GM19438 (cell line): ENCODE results near the gene H2BK1.
A peak's percentile ranks its signal among the peaks of the same experiment; 100 is the strongest.

Source experiments
- ATAC-seq: cut with Tn5 transposase; IDR thresholded peaks from one replicate; pipeline ENCODE4 v1.9.1; 2021; ENCODE audit warnings: low read depth; ENCODE audit not compliant: unreplicated experiment

The H2BK1 gene

GRCh38 chr7:151232917-151233701, 22.8 kb upstream of the H2BK1 start:
- ATAC-seq, result peak; percentile 33

- ATAC-seq, result peak; percentile 94
These were observed 22.0 kb upstream of the H2BK1 start, which contains the start of gene CHPF2 for GRCh38 chr7:151232091-151232916. TSS of gene CHPF2 (plus strand) at chr7:151232483. CDS start at chr7:151234012, 1,529 bp downstream.

GRCh38 chr7:151231080-151231479, 20.8 kb upstream of the H2BK1 start:
- ATAC-seq, result no peak

GRCh38 chr7:151229249-151229648, 19.0 kb upstream of the H2BK1 start:
- no peak for ATAC-seq

- ATAC-seq, result no peak
These were observed 18.0 kb upstream of the H2BK1 start for GRCh38 chr7:151228024-151228866.

- peak; percentile 100 for ATAC-seq
These were observed 16.8 kb upstream of the H2BK1 start, which contains the start of gene ABCF2 for GRCh38 chr7:151226875-151227782. TSS of gene ABCF2 (minus strand) at chr7:151227205. CDS start at chr7:151226458, 747 bp downstream.

DNA sequence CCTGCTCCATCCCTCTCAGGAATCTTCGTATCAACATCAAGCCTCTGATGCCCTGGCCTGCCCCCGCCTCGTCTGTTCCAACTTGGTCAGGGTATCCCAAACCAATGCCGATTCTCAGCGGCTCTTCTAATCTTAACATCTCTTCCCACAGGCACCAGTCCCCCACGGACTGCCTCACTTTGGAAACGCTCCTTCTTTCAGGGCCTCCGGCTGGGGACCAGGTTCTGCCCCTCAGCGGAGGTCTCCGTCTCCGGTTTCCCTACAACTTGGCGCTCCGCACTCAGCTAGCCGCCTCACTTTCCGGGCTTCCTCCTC, 16.2 kb upstream of the H2BK1 start:
- ATAC-seq, result peak; percentile 9

- no peak for ATAC-seq
These were observed 15.7 kb upstream of the H2BK1 start for GRCh38 chr7:151225948-151226510.

GRCh38 chr7:151223728-151224127, 13.4 kb upstream of the H2BK1 start:
- no peak for ATAC-seq

- ATAC-seq, result no peak
These were observed 7.9 kb upstream of the H2BK1 start for GRCh38 chr7:151218170-151218569.

DNA sequence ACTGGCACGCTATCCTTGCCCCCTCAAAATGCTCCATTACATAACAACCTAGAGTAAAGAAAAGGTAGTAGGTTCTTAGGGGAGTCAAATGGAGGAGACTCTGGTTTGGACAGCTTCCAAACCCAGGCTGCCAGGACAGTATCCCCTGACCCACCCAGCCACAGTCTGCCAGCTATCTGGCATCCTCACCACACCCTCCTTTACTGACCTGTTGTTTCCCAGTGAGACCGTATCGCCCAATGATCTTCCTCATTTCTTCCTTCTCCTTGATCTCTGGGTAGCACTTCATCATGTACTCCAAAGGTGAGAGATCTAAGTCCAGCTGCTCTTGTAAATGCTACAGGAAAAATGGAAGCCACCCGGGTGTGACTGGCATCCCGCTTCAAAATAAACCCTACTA, 5.1 kb upstream of the H2BK1 start:
- ATAC-seq, result no peak

DNA sequence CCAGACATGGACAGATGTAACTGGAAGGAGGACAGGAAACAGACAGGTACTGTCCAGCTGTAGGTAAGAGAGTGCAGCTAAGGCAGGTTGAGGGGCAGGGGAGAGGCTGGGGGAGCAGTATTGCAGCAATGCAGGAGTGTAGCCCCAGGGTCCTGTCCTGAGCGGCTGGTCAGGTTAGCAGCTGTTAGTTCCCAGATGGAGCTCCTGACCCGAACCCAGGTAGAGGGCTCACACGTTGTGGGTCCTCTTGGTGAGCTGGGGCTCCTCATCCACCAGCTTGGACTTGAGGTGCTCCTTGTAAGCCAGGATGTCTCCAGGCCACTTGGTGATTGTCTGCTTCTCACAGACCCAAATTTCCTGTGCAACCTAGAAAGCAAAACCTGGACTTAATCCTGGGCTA, 3.5 kb upstream of the H2BK1 start:
- no peak for ATAC-seq

DNA sequence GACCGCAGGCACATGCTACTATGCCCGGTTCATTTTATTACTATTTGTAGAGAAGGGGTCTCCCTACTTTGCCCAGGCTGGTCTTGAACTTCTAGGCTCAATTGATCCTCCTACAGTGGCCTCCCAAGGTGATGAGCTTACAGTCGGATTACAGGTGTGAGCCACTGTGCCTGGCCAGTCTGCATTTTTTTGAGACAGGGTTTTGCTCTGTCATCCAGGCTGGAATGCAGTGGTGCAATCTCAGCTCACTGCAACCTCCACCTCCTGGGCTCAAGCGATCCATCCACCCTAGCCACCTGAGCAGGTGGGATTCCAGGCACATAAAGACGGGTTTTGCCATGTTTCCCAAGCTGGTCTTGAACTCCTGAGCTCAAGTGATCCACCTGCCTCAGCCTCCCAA, 2.3 kb upstream of the H2BK1 start:
- ATAC-seq, result no peak

- no peak for ATAC-seq
These were observed 976 bp upstream of the H2BK1 start for GRCh38 chr7:151211155-151211772.

DNA sequence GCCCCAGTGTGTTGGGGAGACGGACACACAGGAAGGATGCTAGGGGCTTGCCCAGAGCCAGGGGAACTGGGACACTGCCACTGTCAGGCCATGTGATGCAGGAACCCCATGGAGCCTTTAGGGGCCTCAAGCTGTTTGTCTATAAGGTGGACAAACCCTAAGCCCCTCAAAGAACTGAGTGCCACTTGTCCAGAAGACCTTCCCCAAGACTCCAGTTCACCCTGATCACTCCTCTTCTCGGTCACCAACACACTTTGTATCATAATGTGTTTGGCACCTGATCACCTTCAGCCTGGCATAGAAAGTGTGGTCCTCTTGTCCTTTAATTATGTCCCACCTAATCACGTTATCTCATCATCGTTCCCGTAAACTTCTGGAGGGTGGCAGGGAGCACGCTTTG, 700 bp downstream of the H2BK1 start:
- ATAC-seq, result no peak

- ATAC-seq, result no peak
These were observed 1.9 kb downstream of the H2BK1 start for GRCh38 chr7:151208253-151208862.

- ATAC-seq, result no peak
These were observed 2.5 kb downstream of the H2BK1 start for GRCh38 chr7:151207804-151208203.

DNA sequence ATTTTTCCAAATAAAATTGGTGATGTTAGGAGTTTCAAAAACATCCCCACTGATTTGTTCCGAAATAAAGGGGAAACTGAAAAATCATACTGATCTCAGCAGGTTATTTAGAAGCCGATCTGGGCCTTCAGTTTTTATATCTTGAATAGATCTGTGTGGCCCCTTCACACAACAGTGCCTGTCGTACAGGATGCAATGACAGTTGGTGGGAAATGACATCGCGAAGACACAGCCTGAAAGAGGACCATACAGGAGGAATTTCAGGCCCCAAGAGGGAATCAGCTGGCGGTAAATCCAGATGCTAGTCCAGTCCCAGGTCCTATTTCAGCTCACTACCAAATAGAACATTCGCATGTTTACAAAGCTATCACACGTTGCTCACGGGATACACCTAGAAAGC, 3.0 kb downstream of the H2BK1 start:
- no peak for ATAC-seq

DNA sequence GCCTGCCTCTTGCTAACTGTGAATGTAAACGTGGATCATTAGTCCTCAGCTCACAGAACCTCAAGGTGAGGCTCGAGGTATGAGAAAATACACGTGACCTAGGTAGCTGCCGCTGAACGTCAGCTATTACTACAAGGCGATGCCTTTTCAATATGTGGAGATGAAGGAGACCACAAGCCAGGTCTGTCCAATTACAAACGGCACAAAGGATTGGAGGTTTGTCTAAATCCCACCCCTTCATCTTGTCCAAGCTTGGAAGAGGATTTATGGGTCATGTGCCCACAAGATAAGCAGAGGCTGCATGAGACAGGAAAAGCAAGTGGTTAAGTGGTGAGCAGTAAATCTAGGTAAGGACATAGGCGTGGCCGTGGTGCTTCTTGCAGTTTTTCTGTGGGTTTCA, 3.4 kb downstream of the H2BK1 start:
- ATAC-seq, result no peak
